ENCODE measurements around the gene TTLL7. TPM values are rescaled to one million over a fixed set of nuclear protein-coding genes. Genes with fewer than 3 reads are reported as not detected.
"Not testable (repeated sequence)": the region's sequence is repeated elsewhere in the genome, so short reads cannot be mapped to it uniquely, and the experiment has no call there.

The TTLL7 gene
- total and polyA plus RNA-seq, 5 donors from 2014 or later, result 0.14 to 0.59 TPM; not detected in 3

DNA sequence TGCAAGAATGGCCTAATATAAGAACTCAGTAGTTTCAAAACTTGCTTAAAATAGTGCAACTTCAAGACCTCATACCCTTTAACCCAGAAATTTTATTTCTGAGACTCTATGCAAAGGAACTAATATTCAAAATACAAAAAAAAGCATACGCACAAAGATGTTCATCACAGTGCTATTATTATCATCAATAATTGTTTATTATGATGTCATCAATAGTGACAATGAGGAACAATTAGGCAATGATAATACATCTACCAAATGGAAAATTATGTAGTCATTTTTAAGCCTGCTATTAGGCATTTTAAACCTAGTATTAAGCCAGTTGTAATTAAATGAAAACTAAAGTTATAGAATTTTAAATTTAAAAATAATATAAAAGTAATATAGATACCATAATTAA, 3.3 kb downstream of the TTLL7 start:
- Mint-ChIP-seq H3K4me1 (peaks cover 5 to 15% (median 11%) of the 10 kb centered on the region in 4 donors), H3K36me3 (no peaks in the 10 kb centered on the region), H3K4me3 (no peak overlapping the region), H3K27me3 (peaks cover 64% of the 10 kb centered on the region), H3K27ac (no peak overlapping the region), H3K9me3 (peaks cover 0 to 4% (median 0%) of the 10 kb centered on the region in 7 donors)
- Histone ChIP-seq H3K9me3 (ENCODE audit: control insufficient read depth in 2 of 2, low read length in 2 of 2) (no peaks in the 10 kb centered on the region), H3K27ac (ENCODE audit: insufficient read depth, low read length, poor library complexity, severe bottlenecking) (no peak overlapping the region), H3K36me3 (ENCODE audit: control insufficient read depth, insufficient read depth, low read length) (no peaks in the 10 kb centered on the region), H3K27me3 (ENCODE audit: control insufficient read depth, insufficient read depth, low read length) (peaks cover 36% of the 10 kb centered on the region), H3K4me3 (ENCODE audit: low read depth, low read length) (no peak overlapping the region), H3K4me1 (ENCODE audit: control insufficient read depth, insufficient read depth, low read length, poor library complexity, severe bottlenecking) (peaks cover 10% of the 10 kb centered on the region)
- no peak for ATAC-seq (ENCODE audit: low read depth in 2 of 2)
- no peak for DNase-seq

DNA sequence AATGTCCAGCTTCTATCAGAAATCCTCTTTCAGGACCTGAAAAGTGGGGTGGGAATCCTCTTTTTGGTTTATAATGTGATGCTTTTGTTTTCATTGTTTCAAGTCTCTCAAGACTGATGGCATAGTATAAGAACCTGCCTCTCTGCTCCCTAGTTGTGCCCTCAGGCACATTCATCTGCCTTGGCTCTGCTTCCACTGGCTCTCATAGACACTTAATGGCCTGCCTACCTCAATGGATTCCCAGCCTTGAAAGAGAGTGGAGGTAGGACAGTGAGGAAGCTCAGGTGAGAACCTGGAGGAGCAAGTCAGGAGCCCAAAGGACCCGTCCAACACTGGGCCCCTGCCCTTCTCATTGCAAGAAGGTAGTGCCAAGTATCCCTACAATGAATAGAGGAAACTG, 4.8 kb downstream of the TTLL7 start:
- H3K36me3 Mint-ChIP-seq, result no peaks in the 10 kb centered on the region
- ATAC-seq (ENCODE audit: low read depth in 2 of 2) (no peak), DNase-seq (no peak)
- peaks cover 52% of the 10 kb centered on the region for H3K27me3 Mint-ChIP-seq
- H3K4me1 Mint-ChIP-seq, result peaks cover 0 to 6% (median 3%) of the 10 kb centered on the region in 4 donors
- no peak overlapping the region for H3K27ac Mint-ChIP-seq
- H3K27me3 ChIP-seq (ENCODE audit: control insufficient read depth, insufficient read depth, low read length), result peaks cover 25% of the 10 kb centered on the region
- H3K9me3 Mint-ChIP-seq, result peaks cover 0 to 4% (median 0%) of the 10 kb centered on the region in 7 donors
- H3K9me3 ChIP-seq (ENCODE audit: control insufficient read depth in 2 of 2, low read length in 2 of 2), result no peaks in the 10 kb centered on the region
- no peak overlapping the region for H3K4me3 Mint-ChIP-seq
- H3K27ac ChIP-seq (ENCODE audit: insufficient read depth, low read length, poor library complexity, severe bottlenecking), result no peak overlapping the region
- H3K36me3 ChIP-seq (ENCODE audit: control insufficient read depth, insufficient read depth, low read length), result no peaks in the 10 kb centered on the region
- peaks cover 6% of the 10 kb centered on the region for H3K4me1 ChIP-seq (ENCODE audit: control insufficient read depth, insufficient read depth, low read length, poor library complexity, severe bottlenecking)
- no peak overlapping the region for H3K4me3 ChIP-seq (ENCODE audit: low read depth, low read length)

DNA sequence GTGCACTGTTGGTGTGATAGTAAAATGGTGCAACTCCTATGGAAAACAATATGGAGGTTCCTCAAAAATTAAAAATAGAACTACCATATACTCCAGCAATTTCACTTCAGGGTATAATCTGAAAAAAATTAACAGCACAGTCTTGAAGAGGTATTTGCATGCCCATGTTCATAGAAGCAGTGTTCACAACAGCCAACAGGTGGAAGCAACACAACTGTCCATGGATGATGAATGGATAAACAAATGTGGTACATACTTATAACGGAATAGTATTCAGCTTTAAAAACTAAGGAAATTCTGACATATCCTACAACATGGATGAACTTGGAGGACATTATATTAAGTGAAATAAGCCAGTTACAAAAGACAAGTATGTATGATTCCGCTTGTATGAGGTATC, 8.2 kb downstream of the TTLL7 start:
- H3K9me3 ChIP-seq (ENCODE audit: control insufficient read depth in 2 of 2, low read length in 2 of 2), result no peaks in the 10 kb centered on the region

DNA sequence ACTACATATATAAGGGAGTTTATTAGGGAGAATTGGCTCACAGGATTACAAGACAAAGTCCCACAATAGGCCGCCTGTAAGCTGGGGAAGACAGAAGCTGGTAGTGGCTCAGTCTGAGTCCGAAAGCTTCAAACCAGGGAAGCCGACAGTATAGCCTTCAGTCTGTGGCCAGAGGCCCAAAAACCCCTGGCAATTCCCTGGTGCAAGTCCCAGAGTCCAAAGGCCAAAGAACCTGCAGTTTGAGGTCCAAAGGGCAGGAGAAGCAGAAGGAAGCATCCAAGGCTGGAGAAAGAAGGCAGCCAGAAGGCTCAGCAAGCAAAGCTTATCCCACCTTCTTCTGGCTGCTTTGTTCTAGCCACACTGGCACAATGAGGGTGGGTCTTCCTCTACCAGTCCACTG, 13.9 kb downstream of the TTLL7 start:
- H3K27ac Mint-ChIP-seq, result no peak overlapping the region
- DNase-seq, result no peak
- H3K4me3 Mint-ChIP-seq, result no peak overlapping the region
- H3K4me1 Mint-ChIP-seq, result no peaks in the 10 kb centered on the region
- Histone ChIP-seq H3K27me3 (ENCODE audit: control insufficient read depth, insufficient read depth, low read length) (no peaks in the 10 kb centered on the region), H3K4me1 (ENCODE audit: control insufficient read depth, insufficient read depth, low read length, poor library complexity, severe bottlenecking) (no peaks in the 10 kb centered on the region), H3K9me3 (ENCODE audit: control insufficient read depth in 2 of 2, low read length in 2 of 2) (no peaks in the 10 kb centered on the region), H3K27ac (ENCODE audit: insufficient read depth, low read length, poor library complexity, severe bottlenecking) (no peak overlapping the region), H3K4me3 (ENCODE audit: low read depth, low read length) (no peak overlapping the region), H3K36me3 (ENCODE audit: control insufficient read depth, insufficient read depth, low read length) (no peaks in the 10 kb centered on the region)
- peaks cover 0 to 16% (median 2%) of the 10 kb centered on the region in 7 donors for H3K9me3 Mint-ChIP-seq
- H3K27me3 Mint-ChIP-seq, result no peaks in the 10 kb centered on the region
- H3K36me3 Mint-ChIP-seq, result no peaks in the 10 kb centered on the region
- ATAC-seq (ENCODE audit: low read depth in 2 of 2), result no peak

More for the DNA sequence above, 8.2 kb downstream of the TTLL7 start:
- peaks cover 14% of the 10 kb centered on the region for H3K27me3 ChIP-seq (ENCODE audit: control insufficient read depth, insufficient read depth, low read length)
- Mint-ChIP-seq H3K4me1 (no peaks in the 10 kb centered on the region), H3K27me3 (peaks cover 25% of the 10 kb centered on the region), H3K4me3 (no peak overlapping the region), H3K27ac (no peak overlapping the region), H3K9me3 (peaks cover 0 to 8% (median 0%) of the 10 kb centered on the region in 7 donors), H3K36me3 (no peaks in the 10 kb centered on the region)
- no peak overlapping the region for H3K27ac ChIP-seq (ENCODE audit: insufficient read depth, low read length, poor library complexity, severe bottlenecking)
- no peaks in the 10 kb centered on the region for H3K36me3 ChIP-seq (ENCODE audit: control insufficient read depth, insufficient read depth, low read length)
- no peaks in the 10 kb centered on the region for H3K4me1 ChIP-seq (ENCODE audit: control insufficient read depth, insufficient read depth, low read length, poor library complexity, severe bottlenecking)
- ATAC-seq (ENCODE audit: low read depth in 2 of 2), result no peak
- no peak for DNase-seq
- H3K4me3 ChIP-seq (ENCODE audit: low read depth, low read length), result no peak overlapping the region

DNA sequence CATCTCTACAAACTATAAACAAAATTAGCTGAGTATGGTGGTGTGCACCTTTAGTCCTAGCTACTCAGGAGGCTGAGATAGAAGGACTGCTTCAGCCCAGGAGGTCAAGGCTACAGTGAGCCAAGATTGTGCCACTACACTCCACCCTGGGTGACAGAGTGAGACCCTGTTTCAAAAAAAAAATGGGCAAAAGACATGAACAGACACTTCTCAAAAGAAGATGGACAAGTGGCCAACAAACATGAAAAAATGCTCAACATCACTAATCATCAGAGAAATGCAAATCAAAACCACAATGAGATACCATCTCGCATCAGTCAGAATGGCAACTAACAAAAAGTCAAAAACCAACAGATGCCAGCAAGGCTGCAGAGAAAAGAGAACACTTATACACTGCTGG, 15.0 kb downstream of the TTLL7 start:
- not testable (repeated sequence) for ATAC-seq (ENCODE audit: low read depth in 2 of 2); H3K27ac ChIP-seq (ENCODE audit: insufficient read depth, low read length, poor library complexity, severe bottlenecking); H3K36me3 Mint-ChIP-seq; DNase-seq; H3K4me3 Mint-ChIP-seq; H3K27me3 Mint-ChIP-seq; H3K27ac Mint-ChIP-seq; H3K27me3 ChIP-seq (ENCODE audit: control insufficient read depth, insufficient read depth, low read length); H3K4me1 Mint-ChIP-seq; H3K4me1 ChIP-seq (ENCODE audit: control insufficient read depth, insufficient read depth, low read length, poor library complexity, severe bottlenecking); H3K36me3 ChIP-seq (ENCODE audit: control insufficient read depth, insufficient read depth, low read length); H3K9me3 ChIP-seq (ENCODE audit: control insufficient read depth in 2 of 2, low read length in 2 of 2); H3K4me3 ChIP-seq (ENCODE audit: low read depth, low read length)
- peaks cover 0 to 16% (median 2%) of the 10 kb centered on the region in 7 donors for H3K9me3 Mint-ChIP-seq

DNA sequence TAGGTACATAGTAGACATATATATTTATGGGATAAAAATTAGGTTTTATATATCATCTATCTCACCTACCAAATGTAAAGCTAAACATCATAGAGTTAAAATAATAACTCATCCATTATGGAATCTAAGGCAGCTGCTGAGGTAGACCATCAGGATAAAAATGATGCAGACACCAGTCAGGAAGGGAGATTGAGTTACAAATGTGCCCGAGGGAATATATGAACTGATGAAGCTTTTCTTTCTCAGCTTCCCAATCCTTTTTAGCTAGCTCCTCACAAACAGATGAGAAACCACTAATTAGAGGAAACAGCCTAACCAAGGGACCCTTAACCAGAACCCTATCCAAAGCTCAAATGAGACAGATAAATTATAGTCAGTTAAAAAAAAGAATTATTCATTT, 20.9 kb downstream of the TTLL7 start:
- H3K4me3 ChIP-seq (ENCODE audit: low read depth, low read length), result no peak overlapping the region
- H3K27ac ChIP-seq (ENCODE audit: insufficient read depth, low read length, poor library complexity, severe bottlenecking), result no peak overlapping the region
- no peak overlapping the region for H3K27ac Mint-ChIP-seq
- peaks cover 3% of the 10 kb centered on the region for H3K27me3 ChIP-seq (ENCODE audit: control insufficient read depth, insufficient read depth, low read length)
- peaks cover 5% of the 10 kb centered on the region for H3K27me3 Mint-ChIP-seq
- H3K9me3 ChIP-seq (ENCODE audit: control insufficient read depth in 2 of 2, low read length in 2 of 2), result no peaks in the 10 kb centered on the region
- H3K9me3 Mint-ChIP-seq, result peaks cover 0 to 2% (median 0%) of the 10 kb centered on the region in 7 donors
- H3K4me1 Mint-ChIP-seq, result no peaks in the 10 kb centered on the region
- no peaks in the 10 kb centered on the region for H3K36me3 ChIP-seq (ENCODE audit: control insufficient read depth, insufficient read depth, low read length)
- no peak for DNase-seq
- H3K4me1 ChIP-seq (ENCODE audit: control insufficient read depth, insufficient read depth, low read length, poor library complexity, severe bottlenecking), result no peaks in the 10 kb centered on the region
- H3K36me3 Mint-ChIP-seq, result no peaks in the 10 kb centered on the region
- no peak for ATAC-seq (ENCODE audit: low read depth in 2 of 2)
- no peak overlapping the region for H3K4me3 Mint-ChIP-seq

DNA sequence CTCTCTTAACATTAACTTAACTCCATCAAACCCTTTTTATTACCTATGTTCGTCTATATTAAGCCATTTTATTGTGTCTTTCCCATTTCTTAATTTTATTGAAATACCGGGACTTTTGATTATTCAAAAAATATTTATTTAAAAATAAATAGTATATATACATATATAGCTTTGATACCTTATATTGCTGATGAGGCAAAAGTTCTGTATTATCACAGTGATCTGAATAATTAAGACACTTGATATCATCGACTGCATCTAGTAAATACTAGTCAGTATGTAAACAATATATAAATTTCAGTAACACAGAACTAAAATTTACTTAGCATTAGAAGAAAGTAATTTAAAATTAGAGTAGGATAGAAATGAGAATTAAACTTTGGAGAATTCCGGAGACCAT, 22.0 kb downstream of the TTLL7 start:
- no peak overlapping the region for H3K27ac Mint-ChIP-seq
- H3K4me1 Mint-ChIP-seq, result no peaks in the 10 kb centered on the region
- no peak for DNase-seq
- H3K36me3 Mint-ChIP-seq, result no peaks in the 10 kb centered on the region
- peaks cover 3% of the 10 kb centered on the region for H3K27me3 ChIP-seq (ENCODE audit: control insufficient read depth, insufficient read depth, low read length)
- no peaks in the 10 kb centered on the region for H3K9me3 ChIP-seq (ENCODE audit: control insufficient read depth in 2 of 2, low read length in 2 of 2)
- no peaks in the 10 kb centered on the region for H3K4me1 ChIP-seq (ENCODE audit: control insufficient read depth, insufficient read depth, low read length, poor library complexity, severe bottlenecking)
- H3K4me3 ChIP-seq (ENCODE audit: low read depth, low read length), result no peak overlapping the region
- H3K36me3 ChIP-seq (ENCODE audit: control insufficient read depth, insufficient read depth, low read length), result no peaks in the 10 kb centered on the region
- H3K4me3 Mint-ChIP-seq, result no peak overlapping the region
- H3K27ac ChIP-seq (ENCODE audit: insufficient read depth, low read length, poor library complexity, severe bottlenecking), result no peak overlapping the region
- peaks cover 5% of the 10 kb centered on the region for H3K27me3 Mint-ChIP-seq
- no peak for ATAC-seq (ENCODE audit: low read depth in 2 of 2)
- H3K9me3 Mint-ChIP-seq, result peaks cover 0 to 1% (median 0%) of the 10 kb centered on the region in 7 donors

DNA sequence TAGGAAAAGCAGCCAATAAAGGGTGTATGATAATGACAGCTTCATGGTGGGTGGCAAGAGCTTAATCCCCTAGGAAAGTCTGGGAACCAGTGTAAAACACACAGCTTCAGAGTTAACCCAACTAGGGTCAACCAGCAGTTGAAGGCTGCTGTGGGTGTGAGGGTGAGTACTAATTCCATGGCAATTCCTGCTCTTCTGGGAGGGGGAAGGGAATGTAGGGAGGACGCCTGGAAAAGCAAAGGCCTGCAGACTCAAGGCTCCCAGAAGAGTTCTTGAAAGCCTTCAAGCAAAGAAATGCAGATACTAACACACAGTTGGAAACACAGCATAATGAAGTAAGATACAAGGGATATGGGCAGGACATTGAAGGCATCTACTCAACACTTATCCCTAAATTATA, 28.1 kb downstream of the TTLL7 start:
- Mint-ChIP-seq H3K27me3 (peaks cover 26% of the 10 kb centered on the region), H3K4me1 (no peaks in the 10 kb centered on the region), H3K36me3 (no peaks in the 10 kb centered on the region), H3K9me3 (peaks cover 0 to 2% (median 0%) of the 10 kb centered on the region in 7 donors), H3K27ac (no peak overlapping the region), H3K4me3 (no peak overlapping the region)
- DNase-seq (no peak), ATAC-seq (ENCODE audit: low read depth in 2 of 2) (no peak)
- Histone ChIP-seq H3K9me3 (ENCODE audit: control insufficient read depth in 2 of 2, low read length in 2 of 2) (no peaks in the 10 kb centered on the region), H3K27me3 (ENCODE audit: control insufficient read depth, insufficient read depth, low read length) (peaks cover 8% of the 10 kb centered on the region), H3K27ac (ENCODE audit: insufficient read depth, low read length, poor library complexity, severe bottlenecking) (no peak overlapping the region), H3K4me3 (ENCODE audit: low read depth, low read length) (no peak overlapping the region), H3K36me3 (ENCODE audit: control insufficient read depth, insufficient read depth, low read length) (no peaks in the 10 kb centered on the region), H3K4me1 (ENCODE audit: control insufficient read depth, insufficient read depth, low read length, poor library complexity, severe bottlenecking) (no peaks in the 10 kb centered on the region)
